ENCODE measurements around the gene PEX1.

- no peak for TF ChIP-seq CTCF (IDR thresholded peaks at IDR 0.05)
- no peak for TF ChIP-seq POLR2A (IDR thresholded peaks at IDR 0.05)
Observed at GRCh38 chr7:92520024-92520423, 8.3 kb downstream of the PEX1 start.
